ENCODE measurements around the gene NGEF.

DNA sequence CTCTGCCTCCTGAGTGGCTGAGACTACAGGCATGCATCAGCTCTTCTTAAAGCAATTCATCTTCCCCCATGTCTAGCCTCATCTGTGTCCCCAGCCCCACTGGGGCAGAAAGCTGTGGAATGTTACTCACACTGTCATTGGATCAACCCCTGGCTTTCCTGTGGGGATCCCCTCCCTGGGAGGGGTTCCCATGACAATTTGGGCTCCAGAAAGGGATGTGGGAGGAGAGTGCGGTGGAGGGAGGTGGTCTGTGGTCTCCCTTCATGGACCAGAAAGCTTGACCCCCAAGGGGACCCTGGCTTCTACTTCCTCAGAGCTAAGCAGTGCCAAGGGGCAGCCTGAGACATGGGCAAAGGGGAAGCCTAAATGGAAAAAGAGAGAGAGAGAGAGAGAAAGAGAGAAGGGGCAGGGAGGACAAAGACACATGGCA, 1.3 kb downstream of the NGEF start:
- TF ChIP-seq ZBTB8A (tag by site-specific recombination; IDR thresholded peaks at IDR 0.05) (no peak), ZBTB7A (tag by site-specific recombination; IDR thresholded peaks at IDR 0.05; ENCODE audit: low read depth) (no peak)

Measured in HEK293 (cell line).